ENCODE measurements around the gene HDAC4.

Gene HDAC4

GRCh38 chr2:239054921-239055320 lies 345.9 kb downstream of the HDAC4 start:
- DNase-seq (ENCODE audit: low read depth), result no peak
- no peak for TF ChIP-seq CTCF (IDR thresholded peaks at IDR 0.05; ENCODE audit: insufficient read depth, low read depth, low read length, missing control alignments)
- no peak overlapping the region for H3K4me3 ChIP-seq (ENCODE audit: low read depth, low read length)

GRCh38 chr2:239053801-239054503 lies 346.9 kb downstream of the HDAC4 start:
- no peak for DNase-seq (ENCODE audit: low read depth)
- TF ChIP-seq CTCF (IDR thresholded peaks at IDR 0.05; ENCODE audit: insufficient read depth, low read depth, low read length, missing control alignments), result no peak
- no peak overlapping the region for H3K4me3 ChIP-seq (ENCODE audit: low read depth, low read length)

- no peak for TF ChIP-seq CTCF (IDR thresholded peaks at IDR 0.05; ENCODE audit: insufficient read depth, low read depth, low read length, missing control alignments)
- DNase-seq (ENCODE audit: low read depth), result no peak
- no peak overlapping the region for H3K4me3 ChIP-seq (ENCODE audit: low read depth, low read length)
Measured at GRCh38 chr2:239052798-239053665, 347.8 kb downstream of the HDAC4 start.

- DNase-seq (ENCODE audit: low read depth), result no peak
- no peak overlapping the region for H3K4me3 ChIP-seq (ENCODE audit: low read depth, low read length)
- no peak for TF ChIP-seq CTCF (IDR thresholded peaks at IDR 0.05; ENCODE audit: insufficient read depth, low read depth, low read length, missing control alignments)
Measured at GRCh38 chr2:239051891-239052445, 348.9 kb downstream of the HDAC4 start.

- DNase-seq (ENCODE audit: low read depth), result no peak
- no peak for TF ChIP-seq CTCF (IDR thresholded peaks at IDR 0.05; ENCODE audit: insufficient read depth, low read depth, low read length, missing control alignments)
Measured at GRCh38 chr2:239050252-239050649, 350.6 kb downstream of the HDAC4 start.

GRCh38 chr2:239049421-239050251 lies 351.2 kb downstream of the HDAC4 start:
- no peak for TF ChIP-seq CTCF (IDR thresholded peaks at IDR 0.05; ENCODE audit: insufficient read depth, low read depth, low read length, missing control alignments)
- DNase-seq (ENCODE audit: low read depth), result no peak
- H3K4me3 ChIP-seq (ENCODE audit: low read depth, low read length), result no peak overlapping the region

More at GRCh38 chr2:239050252-239050649, 350.6 kb downstream of the HDAC4 start:
- no peak overlapping the region for H3K4me3 ChIP-seq (ENCODE audit: low read depth, low read length)

Measured in GM12865 (cell line).